Measurements from ENCODE around the gene TRIM32.

The TRIM32 gene

DNA sequence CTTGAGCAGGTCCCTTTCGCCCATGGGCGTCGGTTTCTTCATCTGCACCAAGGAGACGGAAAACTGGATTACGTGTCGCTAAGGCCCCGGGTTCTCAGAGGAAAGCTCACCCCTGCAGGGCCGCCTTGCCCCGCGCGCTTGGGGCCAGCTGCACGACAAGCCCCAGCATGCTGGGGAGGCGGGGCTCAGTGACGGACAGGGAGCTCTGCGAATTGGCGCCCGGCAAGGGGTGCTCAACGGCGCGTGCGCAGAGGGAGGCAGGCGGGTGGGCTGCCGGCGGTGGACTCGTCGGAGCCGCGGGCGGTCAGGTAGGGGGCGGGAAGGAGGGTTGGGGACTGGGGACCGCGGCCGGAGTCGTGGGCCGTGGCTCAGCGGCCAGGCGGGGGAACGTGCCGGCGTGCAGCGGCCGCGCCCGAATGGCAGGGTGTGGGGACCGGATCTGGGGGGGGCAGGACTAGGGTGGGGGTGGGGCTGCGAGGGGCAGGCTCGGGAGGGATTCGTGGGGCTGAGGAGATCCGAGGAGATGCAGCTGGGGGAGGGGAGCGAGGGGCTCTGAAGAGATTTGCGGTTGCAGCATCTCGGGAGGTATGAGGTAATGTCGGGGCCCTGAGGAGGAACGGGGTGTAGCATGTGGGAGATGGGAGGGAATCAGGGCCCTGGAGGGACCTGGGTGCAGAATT, at the start of gene TRIM32:
TRIM32 (plus strand) TSS at position 232 of the 680 bp plus-strand sequence. CDS start 10,438 bp downstream, outside the sequence.
- DNase-seq, result peak; percentile 76

DNA sequence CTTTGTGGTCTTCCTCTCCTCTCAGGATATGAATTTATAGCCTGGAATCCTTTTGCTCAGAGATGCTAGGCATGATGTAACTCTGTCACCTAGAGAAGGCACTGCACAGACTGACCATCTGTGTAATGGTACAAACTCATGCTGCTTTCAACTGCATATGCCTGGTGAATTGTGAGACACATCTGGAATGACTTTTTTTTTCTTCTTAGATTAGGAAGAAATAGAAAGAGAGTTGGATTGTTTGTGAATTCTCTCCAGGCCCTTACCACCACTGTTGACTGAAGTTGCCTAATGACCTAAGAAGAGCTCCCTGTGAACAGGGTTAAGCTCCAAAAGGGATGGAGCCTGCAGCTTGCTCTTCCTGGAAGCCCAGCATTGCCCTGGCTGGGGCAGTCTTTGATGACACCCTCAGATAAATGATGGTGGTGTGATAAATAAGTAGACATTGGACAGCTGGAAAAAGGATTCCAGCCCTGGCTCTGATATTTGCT, 47.8 kb upstream of the TRIM32 start:
- DNase-seq, result no peak

GRCh38 chr9:116641292-116642059, 45.6 kb upstream of the TRIM32 start:
- DNase-seq, result no peak

GRCh38 chr9:116643691-116644090, 43.4 kb upstream of the TRIM32 start:
- no peak for DNase-seq

- DNase-seq, result no peak
Observed at GRCh38 chr9:116644091-116644688, 42.9 kb upstream of the TRIM32 start.

DNA sequence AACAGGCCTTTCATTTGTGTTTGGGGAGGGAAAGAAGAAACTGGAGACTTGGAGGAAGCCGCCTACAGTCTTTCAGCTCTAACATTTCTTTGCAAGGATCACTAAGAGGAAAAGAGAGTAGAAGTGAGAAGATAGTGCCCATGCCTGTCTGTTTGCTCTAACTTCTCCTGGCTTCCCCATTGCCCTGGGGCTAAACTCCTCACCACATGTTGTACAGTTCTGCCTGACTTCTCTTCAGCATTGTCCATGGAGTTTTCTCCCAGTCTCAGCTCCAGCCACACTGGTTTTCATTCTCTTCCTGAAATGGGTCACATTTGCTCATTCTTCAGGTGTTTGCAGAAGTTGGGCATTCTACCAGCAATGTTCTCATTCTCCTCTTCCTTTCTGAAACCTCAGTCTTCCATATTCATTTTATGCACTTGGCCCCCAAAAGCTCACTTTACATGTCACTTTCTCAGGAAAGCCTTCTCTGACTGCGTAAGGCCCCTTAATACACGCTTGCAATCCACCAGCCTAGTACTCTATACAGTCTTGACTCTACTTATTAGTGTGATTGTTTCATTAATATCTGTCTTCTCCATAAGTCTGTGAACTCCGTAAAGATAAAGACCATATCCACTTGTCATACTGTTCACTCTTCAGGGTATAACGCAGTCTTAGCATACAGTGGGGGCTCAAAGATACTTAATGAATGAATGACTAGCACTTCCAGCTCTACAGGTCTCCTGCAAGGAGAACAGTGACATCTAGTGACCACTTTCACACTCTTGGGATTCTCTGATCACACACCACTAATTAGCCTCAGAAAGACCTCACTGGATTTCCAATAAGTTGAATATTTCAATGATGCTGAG, 40.2 kb upstream of the TRIM32 start:
- DNase-seq, result no peak

GRCh38 chr9:116647515-116647809, 39.6 kb upstream of the TRIM32 start:
- no peak for DNase-seq

DNA sequence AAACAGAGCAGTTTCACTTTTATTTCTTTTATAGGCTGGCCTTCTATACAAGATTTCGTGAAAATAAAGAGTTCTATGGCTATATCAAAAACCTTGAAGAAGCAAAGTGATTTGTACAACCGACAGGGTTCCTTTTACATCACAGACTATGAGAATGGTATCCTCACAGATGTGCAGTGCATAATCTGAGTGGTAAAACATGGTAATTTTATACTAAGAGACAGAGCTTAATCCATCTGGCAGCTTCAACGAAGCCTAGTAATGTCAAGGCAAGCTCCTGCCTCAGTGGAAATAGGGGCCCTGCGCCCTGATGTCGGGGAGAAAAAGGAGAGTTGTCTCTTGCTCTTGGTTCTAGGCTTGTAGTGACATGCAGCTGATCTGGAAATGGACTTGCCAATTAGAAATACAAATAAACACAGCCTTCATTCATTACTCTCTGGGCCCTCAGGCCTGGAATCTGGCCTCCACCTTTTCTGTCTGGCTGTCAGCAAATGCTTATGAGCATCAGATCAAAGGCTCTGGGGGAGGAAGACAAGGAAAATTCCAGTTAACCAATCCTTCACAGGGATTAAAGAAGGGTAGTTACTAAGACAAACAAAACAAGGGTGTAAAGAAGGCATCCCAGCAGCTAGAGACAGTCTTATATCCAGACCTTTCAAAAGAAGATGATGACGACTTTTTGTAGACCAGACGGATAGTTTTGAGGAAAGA, 33.6 kb upstream of the TRIM32 start:
- no peak for DNase-seq

DNA sequence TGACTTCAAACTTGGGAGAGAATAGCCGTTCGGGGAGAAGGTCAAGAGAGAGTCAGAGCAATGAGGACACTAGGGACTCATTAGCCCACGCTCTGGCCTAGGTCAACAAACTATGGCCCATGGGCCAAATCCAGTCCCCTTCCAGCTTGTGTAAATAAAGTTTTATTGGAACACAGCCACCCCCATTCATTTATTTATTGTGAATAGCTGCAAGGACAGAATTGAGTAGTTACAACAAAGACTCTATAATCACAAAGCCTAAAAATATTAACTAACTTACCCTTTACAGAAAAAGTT, 33.1 kb upstream of the TRIM32 start:
- no peak for DNase-seq

DNA sequence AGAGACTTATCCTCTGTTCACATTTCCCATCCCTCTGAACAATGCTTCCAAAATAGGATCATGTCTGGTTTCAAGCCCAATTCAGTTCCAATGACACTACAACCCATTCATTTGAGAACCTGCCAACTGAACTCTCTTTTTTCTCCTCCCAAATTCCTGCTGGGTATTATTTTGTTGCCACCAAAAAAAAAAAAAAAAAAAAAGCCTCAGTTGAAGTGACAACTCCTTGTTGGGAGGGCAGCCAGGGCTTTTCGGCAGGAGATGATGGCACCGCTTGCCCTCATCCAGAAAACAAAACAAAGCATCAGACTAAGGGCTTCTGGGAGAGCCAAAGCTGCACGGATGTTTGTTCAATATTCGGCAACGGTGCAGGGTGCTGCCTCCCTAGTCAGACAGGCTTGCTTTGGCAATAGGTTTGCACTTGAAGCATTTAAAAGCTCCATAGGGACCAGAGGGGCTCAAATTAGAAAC, 30.6 kb upstream of the TRIM32 start:
- DNase-seq, result no peak

DNA sequence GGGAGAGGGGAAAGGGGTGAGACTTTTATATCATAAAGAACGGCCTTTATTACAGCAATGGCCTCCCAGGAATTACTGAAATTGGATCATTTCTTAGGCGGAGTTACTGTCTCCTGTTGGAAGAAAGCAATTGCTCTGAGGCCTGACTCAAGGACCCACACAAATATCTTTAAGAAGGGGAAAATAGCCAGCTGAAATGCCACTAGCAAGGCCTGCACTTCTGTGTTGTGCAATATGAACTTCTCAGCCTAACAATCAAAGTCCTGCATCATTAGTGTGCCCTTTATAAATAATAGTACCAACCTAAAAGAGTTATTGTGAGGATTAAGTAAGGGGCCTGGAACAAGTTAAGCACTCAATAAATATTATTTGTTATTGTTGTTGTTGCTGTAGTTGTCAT, 30.1 kb upstream of the TRIM32 start:
- no peak for DNase-seq

DNA sequence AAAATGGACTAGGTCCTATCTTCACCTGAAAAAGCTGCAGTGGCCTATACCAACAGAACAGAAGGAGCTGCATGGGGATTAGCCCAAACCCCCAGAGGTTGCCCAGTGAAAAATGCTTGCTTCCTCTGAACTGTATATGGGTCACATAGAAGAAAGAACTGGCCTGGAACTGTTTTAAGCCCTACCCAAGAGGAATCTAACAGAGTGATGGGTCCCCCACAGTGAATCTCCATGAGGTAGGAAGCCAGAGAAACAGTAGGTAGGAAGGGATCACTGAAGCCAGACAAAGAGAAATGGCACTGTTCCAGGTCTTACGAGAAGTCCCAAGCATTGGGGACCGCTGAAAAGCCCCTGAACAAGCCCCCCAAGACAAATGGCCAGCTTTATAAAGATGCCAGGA, 28.8 kb upstream of the TRIM32 start:
- DNase-seq, result no peak

DNA sequence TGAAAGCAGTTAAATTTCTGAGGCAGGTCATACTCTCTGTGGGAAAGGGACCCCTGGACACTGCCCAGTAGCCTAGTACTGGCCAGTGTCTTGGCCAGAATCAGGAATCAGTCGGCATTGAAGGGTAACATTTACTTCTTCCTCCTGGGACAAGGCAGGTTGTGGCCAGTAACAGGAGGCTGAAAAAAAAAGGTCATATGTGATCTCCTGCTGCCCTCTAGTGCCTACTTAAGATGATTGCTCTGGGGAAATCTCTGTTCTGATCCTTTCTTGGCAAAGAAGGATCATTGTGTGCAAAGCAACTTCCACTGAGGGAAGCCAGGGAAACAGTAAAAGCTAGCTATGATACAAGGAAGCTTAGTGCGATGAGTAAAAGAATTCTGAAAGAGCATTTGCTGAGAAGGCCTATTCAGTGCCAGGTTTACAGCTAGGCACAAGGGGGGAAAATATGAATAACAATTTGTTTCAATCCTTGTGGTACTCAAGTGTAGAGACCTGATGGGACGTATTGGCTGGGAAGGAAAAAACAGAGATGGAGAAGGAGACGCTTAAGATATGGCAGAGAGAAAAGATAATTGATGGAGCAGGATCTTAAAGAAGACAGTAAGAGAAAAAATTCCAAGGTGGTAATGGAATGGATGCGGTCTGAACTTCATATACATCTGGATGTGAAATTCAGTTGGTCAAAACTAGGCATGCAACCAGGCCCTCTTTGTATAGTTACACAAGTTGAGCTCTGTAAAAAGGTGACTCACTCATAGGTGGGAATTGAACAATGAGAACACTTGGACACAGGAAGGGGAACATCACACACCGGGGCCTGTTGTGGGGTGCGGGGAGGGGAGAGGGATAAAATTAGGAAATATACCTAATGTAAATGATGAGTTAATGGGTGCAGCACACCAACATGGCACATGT, 25.8 kb upstream of the TRIM32 start:
- no peak for DNase-seq

GRCh38 chr9:116662646-116663310, 24.3 kb upstream of the TRIM32 start:
- no peak for DNase-seq

GRCh38 chr9:116663581-116663980, 23.5 kb upstream of the TRIM32 start:
- no peak for DNase-seq

GRCh38 chr9:116668970-116669695, 18.0 kb upstream of the TRIM32 start:
- no peak for DNase-seq

DNA sequence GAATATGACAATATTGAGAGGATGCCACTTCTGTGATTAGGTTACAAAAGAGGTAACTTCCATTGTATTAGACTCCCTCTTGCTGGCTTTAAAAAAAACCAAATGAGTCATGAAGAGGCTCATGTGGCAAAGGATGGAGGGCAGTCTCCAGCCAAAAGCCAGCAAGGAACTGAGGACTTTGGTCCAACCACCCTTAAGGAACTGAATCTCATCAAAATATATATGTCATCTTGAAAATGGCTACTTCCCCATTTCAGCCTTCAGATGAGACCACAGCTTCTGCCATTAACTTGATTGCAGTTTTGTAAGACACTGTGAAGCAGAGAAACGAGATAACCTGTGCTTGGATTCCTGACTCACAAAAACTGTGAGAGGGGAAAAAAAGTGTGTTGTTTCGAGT, 15.5 kb upstream of the TRIM32 start:
- DNase-seq, result no peak

- no peak for DNase-seq
Observed at GRCh38 chr9:116673375-116673774, 13.7 kb upstream of the TRIM32 start.

- no peak for DNase-seq
Observed at GRCh38 chr9:116674210-116674980, 12.7 kb upstream of the TRIM32 start.
